ENCODE results near the gene LARP6.

DNA sequence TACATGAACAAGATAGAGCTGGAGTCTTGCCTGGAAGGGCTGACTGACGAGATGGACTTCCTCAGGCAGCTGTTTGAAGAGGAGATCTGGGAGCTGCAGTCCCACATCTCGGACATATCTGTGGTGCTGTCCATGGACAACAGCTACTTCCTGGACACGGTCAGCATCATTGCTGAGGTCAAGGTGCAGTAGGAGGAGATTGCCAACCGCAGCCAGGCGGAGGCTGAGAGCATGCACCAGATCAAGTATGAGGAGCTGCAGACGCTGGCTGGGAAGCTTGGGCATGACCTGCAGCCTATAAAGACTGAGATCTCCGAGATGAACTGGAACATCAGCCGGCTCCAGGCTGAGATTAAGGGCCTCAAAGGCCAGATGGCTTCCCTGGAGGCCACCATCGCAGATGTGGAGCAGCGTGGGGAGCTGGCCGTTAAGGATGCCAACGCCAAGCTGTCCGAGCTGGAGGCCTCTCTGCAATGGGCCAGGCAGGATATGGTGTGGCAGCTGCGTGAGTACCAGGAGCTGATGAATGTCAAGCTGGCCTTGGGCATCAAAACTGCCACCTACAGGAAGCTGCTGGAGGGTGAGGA is 5.5 kb upstream of the LARP6 start:
- no peak for TF ChIP-seq POLR2A (IDR thresholded peaks at IDR 0.05; ENCODE audit: low read length)
- TF ChIP-seq GATA1 (IDR thresholded peaks at IDR 0.05; ENCODE audit: low read depth, low read length) = no peak
